ENCODE data around the gene NPW.

DNA sequence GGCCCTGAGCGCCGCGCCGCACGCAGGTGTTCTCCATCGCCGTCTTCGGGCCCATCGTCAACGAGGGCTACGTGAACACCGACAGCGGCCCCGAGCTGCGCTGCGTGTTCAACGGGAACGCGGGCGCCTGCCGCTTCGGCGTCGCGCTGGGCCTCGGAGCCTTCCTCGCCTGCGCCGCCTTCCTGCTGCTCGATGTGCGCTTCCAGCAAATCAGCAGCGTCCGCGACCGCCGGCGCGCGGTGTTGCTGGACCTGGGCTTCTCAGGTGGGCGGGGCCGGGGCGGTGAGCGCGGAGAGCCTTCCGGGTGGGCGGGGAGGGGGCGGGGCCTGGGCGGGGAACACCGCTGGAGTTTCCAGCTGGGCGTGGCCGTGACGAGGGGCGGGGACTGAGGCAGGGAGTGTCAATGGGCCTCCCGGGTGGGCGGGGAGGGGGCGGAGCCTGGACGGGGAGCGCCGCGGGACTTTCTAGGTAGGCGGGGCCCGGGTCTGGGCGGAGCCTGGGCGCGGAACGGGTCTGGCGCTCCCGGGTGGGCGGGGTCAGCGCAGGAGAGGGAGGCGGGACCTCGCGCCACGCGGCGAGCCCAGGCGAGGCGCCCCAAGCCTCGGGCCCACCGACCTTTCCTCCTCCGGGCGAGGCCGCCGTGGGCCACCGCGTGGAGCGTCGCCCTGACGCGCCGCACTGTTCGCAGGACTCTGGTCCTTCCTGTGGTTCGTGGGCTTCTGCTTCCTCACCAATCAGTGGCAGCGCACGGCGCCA is 27.5 kb upstream of the NPW start:
- TF ChIP-seq ZNF384 (IDR thresholded peaks at IDR 0.05) (no peak), HDGF (IDR thresholded peaks at IDR 0.05; ENCODE audit: borderline replicate concordance) (no peak), NFRKB (IDR thresholded peaks at IDR 0.05) (no peak)

All from HEK293T (cell line).